ENCODE measurements around the gene ITGBL1.

GRCh38 chr13:101408992-101409656 is 43.4 kb upstream of the ITGBL1 start:
- TF ChIP-seq CTCF (IDR thresholded peaks at IDR 0.05 in 4 of 5, conservative IDR thresholded peaks at IDR 0.05 in 1 of 5) (no peak), POLR2A (IDR thresholded peaks at IDR 0.05) (no peak)
